Measurements from ENCODE around the gene ECI2.

GRCh38 chr6:4153514-4153985, 18.2 kb upstream of the ECI2 start:
- TF ChIP-seq, protein P1, sequence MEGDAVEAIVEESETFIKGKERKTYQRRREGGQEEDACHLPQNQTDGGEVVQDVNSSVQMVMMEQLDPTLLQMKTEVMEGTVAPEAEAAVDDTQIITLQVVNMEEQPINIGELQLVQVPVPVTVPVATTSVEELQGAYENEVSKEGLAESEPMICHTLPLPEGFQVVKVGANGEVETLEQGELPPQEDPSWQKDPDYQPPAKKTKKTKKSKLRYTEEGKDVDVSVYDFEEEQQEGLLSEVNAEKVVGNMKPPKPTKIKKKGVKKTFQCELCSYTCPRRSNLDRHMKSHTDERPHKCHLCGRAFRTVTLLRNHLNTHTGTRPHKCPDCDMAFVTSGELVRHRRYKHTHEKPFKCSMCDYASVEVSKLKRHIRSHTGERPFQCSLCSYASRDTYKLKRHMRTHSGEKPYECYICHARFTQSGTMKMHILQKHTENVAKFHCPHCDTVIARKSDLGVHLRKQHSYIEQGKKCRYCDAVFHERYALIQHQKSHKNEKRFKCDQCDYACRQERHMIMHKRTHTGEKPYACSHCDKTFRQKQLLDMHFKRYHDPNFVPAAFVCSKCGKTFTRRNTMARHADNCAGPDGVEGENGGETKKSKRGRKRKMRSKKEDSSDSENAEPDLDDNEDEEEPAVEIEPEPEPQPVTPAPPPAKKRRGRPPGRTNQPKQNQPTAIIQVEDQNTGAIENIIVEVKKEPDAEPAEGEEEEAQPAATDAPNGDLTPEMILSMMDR (IDR thresholded peaks at IDR 0.05), result no peak
- no peak for TF ChIP-seq EZH2 (IDR thresholded peaks at IDR 0.05)
